ENCODE measurements around the gene STARD4.

STARD4 gene

DNA sequence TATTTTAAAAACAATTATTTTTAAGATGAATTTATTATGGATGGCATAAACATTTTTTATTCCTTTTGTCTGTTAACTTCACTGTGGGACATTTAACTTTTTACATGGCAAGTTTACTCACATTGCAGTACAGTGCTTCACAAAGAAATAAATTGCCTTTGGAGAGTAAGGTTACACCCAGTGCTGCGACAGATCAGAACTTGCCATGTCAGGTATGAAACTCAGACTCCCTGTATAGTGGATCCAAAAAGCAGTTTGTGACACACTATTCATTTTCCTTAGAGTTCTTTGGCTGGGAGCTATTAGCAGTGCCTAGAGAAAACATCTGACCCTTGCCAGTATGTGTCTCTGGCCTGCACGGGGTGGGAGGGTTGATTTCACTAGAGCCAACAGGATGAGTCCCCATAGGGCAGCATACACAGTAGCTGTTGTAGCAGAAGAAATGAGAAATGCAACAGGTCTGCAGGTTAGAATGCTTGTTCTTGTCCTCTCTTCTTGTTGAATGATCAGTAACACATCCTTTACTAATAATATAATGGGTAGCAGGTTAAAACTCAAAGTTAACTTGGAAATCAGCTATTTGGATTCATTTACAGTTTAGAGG lies 42.9 kb downstream of the STARD4 start:
- no peak for DNase-seq (ENCODE audit: low read depth)

DNA sequence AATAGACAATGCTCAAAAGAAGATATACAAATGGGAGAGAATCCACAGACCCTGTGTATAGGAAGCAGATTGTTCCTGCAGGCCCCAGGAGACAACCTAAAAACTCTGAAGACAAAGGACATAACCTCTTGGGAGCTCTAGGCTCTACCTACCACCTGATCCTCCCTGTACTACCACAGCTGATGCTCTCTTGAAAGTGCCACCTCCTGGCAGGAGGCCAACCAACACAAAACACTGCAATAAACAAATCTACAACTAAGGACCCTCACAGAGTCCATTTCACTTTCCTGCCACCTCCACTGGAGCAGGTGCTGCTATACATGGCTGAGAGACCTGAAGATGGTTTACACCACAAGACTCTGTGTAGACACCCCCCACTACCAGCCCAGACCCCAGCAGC lies 49.0 kb downstream of the STARD4 start:
- no peak for DNase-seq (ENCODE audit: low read depth)

DNA sequence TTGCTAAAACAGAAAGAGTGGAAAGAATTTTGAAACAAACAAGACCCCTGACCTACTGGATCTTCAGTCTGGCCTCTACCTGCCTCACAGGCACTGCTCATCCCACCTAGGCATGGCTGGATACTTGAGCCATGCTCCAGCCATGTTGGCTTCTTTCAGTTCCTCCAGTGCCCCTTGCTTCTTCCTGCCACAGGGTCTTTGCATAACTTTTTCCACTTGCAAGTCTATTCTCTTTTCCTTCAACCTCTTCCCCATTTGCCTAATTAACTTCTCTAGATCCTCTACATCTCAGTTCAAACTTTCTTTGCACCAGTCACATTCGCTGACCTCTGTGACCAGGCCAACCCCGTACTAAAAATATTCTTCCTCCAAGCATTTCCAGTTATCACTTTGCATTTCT lies 50.4 kb downstream of the STARD4 start:
- no peak for DNase-seq (ENCODE audit: low read depth)

DNA sequence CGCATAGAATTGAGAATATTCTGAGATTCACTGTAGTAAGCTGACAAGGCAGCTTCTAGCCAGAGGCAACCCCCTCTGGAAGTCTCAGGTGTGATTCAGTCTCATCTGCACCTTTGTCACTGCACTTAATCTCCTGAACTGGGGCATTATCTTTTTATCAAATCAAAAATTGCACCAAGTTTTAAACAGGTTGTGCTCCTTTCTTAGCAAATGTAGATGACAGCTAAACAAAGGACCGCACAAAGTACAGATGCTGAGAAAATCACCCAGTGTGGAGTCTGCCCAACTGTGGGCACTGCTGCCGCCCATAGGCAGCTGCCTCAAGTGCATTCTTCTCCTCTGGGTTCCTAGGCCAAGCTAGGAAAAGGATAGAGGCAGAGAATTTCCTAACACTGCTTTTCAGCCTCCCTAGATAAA lies 51.1 kb downstream of the STARD4 start:
- DNase-seq (ENCODE audit: low read depth): peak; percentile 14

DNA sequence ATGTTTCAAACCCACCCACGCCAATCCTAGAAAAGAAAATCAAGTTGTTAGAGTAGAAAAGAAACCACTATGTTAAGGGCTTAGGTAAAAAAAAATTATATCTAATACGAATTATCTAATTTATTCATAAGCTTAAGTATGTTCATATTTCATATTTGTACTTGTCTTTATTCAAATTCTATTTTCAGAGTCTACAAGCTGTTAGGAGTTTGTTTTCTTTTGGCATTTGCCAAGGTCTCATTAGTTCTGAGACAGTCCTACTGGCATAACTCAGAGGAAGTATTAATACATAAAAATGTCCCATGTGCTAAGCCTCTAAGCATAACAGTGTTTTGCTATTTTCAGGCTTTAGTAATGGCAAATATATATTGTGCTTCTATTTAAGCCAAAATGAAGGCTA lies 57.6 kb downstream of the STARD4 start:
- no peak for DNase-seq (ENCODE audit: low read depth)

DNA sequence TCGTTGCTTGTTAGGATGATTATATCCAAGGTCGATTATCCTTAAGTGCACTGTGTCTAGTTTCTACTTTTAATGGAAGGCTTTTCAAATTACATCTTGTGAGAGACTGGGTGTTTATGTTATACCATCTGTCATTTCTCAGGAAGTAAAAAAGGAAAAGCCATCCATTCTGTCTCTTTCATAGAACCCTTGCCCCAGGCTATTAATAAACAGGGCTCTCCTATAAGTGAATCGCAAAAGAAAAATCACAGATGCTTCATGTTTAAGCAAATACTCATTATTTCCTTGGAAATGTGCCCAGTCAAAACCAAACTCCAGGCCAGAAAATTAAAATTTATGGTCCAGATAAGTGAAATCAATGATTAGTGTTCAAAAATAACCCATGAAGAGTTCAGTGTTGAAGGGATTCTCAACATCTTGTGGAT lies 58.1 kb downstream of the STARD4 start:
- no peak for DNase-seq (ENCODE audit: low read depth)

DNA sequence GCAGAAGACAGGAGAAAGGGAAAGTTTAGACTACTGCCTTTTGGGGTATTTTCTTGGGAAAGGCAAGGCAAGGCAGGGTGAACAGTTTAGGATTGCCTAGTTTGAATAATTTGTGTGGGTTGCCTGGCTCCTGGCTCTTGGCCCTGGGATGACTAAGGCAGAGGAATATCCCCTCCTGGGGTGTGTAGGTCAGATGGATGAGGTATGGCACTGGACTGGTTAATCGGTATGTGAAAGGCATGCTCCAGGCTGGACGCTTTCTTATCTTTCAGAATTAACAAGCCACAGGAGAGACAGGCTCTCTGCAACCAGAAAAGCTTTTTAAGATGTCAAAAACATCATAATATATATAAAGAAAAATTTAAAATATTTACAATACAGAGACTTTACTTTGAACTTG lies 58.6 kb downstream of the STARD4 start:
- DNase-seq (ENCODE audit: low read depth): no peak

DNA sequence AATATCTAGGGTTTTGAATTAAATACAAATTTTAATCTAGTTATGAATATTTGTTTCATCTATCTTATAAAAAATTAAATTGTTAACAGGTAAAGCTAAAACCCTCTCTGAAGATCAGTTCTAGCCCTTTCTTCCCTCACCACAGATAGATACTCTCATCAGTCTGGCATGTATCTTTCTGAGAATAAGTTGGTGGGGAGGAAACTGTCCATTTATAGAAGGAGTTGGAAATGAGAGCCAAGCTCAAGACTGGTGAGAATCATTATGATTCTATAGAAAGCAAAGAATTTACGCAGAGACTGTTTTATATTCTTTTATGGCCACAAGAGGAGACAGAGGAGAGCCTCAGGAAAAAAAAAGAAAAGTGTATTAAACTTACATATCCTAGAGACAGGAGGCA lies 59.0 kb downstream of the STARD4 start:
- no peak for DNase-seq (ENCODE audit: low read depth)

DNA sequence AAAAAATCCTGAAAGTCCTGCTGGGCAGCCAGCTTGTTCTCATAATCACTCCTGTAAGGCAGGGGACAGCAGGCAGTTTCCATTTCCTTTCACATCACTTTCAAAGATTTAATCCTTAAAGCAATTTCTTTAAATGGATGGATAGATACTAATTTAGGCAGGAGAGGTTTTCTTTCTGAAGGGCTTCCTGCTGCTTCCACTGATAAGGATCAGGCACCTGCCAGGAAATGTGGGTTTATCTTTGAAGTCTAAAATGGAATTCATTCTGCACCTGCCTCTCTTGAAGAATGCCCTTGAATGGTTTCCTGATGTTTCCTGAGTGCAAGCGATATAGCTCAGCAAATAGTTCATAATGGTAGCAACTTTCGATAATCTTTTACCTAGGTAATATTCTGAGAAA lies 64.5 kb downstream of the STARD4 start:
- DNase-seq (ENCODE audit: low read depth): no peak

DNA sequence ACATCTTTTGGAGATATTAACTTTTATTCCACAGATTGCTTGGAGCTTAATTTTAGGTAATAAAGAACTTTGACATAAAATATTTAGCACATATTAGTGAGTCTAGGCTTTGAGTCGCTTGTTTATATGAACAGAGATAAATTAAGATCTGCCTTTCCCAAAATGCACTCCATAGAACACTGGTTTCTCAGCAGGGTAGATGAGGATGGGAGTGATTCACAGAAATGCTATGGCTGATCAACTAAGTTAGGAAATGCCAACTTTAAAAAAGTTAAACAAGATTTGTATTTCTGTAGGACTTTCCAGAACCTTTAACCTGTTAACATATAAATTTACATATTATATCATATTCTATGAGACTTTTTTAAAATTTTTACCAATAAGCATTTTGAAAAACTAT lies 65.2 kb downstream of the STARD4 start:
- DNase-seq (ENCODE audit: low read depth): no peak
